ENCODE measurements around the gene CHRM3.

GRCh38 chr1:239387304-239388158, 1.2 kb downstream of the CHRM3 start:
- TF ChIP-seq POLR2A (IDR thresholded peaks at IDR 0.05; ENCODE audit: low read depth) (no peak), CTCF (IDR thresholded peaks at IDR 0.05) (no peak)

Data from esophagus muscularis mucosa (tissue), 3 donors.